Right lobe of liver (tissue), 6 donors: ENCODE measurements around the gene RBBP8. TPM values are rescaled to one million over a fixed set of nuclear protein-coding genes. Genes with fewer than 3 reads are reported as not detected.

Source experiments
- ATAC-seq, 4 donors: fragments of 200-7000 bp; cut with Tn5 transposase; one replicate each; pipeline ENCODE4 v1.9.1; 2020; ENCODE audit warnings: mild to moderate bottlenecking in 4 of 4, moderate library complexity in 4 of 4
- DNase-seq, 3 donors: peaks; one replicate each; pipeline ENCODE4 v3.0.0-alpha.2; 2020
- H3K27ac ChIP-seq, 3 donors: fragments of 200-600 bp; one replicate each; pipeline ENCODE4 v1.8.0; 2022
- H3K27me3 ChIP-seq, 2 donors: fragments of 200-600 bp; one replicate each; pipeline ENCODE4 v1.8.0; 2022
- H3K36me3 ChIP-seq, 4 donors: fragments of 200-600 bp; sonication (generic) in 1 of 4; one replicate each; pipeline versions ENCODE4 v1.5.1 to v1.8.0; 2017 to 2022; ENCODE audit warnings: control low read depth in 1 of 4
- H3K4me1 ChIP-seq, 4 donors: fragments of 200-600 bp; sonication (generic) in 1 of 4; one replicate each; pipeline versions ENCODE4 v1.5.1 to v1.8.0; 2017 to 2022; ENCODE audit warnings: control low read depth in 1 of 4
- H3K4me3 ChIP-seq, 3 donors: fragments of 200-600 bp; one replicate each; pipeline ENCODE4 v1.8.0; 2022
- H3K9me3 ChIP-seq, 4 donors: fragments of 200-600 bp; sonication (generic) in 1 of 4; one replicate each; pipeline versions ENCODE4 v1.5.1 to v1.8.0; 2017 to 2022; ENCODE audit warnings: control low read depth in 1 of 4
- POLR2A ChIP-seq: fragments of 450-650 bp; IDR thresholded peaks from one replicate; pipeline ENCODE4 v1.6.1; 2017; ENCODE audit warnings: antibody characterized with exemption, mild to moderate bottlenecking
- WGBS: methylation state at CpG from one replicate; pipeline ENCODE4 v1.1.6; 2018; ENCODE audit warnings: low coverage, low lambda C conversion rate; ENCODE audit not compliant: insufficient coverage; ENCODE audit errors: missing lambda C conversion rate; 5-methylcytosine and 5-hydroxymethylcytosine counted together
- intact Hi-C, 2 donors: fragments of 100-400 bp; cut with DNase I; formaldehyde crosslinking; loops; one replicate each; pipeline versions ENCODE4 v1.11.2 to v1.14.1; 2022
- total RNA-seq, 6 experiments: library from RNA; depleted of rRNA in 2 of 6; stranded (reverse); fragments of >200 nt in 2 of 6; fragmentation: NEBNext Ultra II Directional in 3 of 6; extraction: Animal tissue kit (Norgen Biotek cat#: 25700) in 3 of 6; gene quantifications; one replicate each; pipeline versions ENCODE4 v1.1.0 to v1.2.4, GENCODE V29; 2016 to 2023
- TF ChIP-seq, protein P1 (sequence below), 4 donors: fragments of 200-600 bp in 3 of 4; fragments of 450-650 bp in 1 of 4; IDR thresholded peaks; one replicate each; pipeline versions ENCODE4 v1.5.1 to v1.8.0; 2016 to 2022; ENCODE audit warnings: antibody characterized with exemption in 4 of 4, mild to moderate bottlenecking in 2 of 4
- donor health status: DM: no; HTN: yes; CAD: no.
- donor health status: DM: no; HTN: no; CAD: no.
- donor health status: DM: no; HTN: no; CAD: no.
- donor health status: DM: no; HTN: yes; CAD: no.
- donor health status: DM: no; HTN: yes; CAD: no.

Gene RBBP8
- total RNA-seq, 6 experiments from 2014 or later = 8.3 to 24.9 (median 12.4) TPM

DNA sequence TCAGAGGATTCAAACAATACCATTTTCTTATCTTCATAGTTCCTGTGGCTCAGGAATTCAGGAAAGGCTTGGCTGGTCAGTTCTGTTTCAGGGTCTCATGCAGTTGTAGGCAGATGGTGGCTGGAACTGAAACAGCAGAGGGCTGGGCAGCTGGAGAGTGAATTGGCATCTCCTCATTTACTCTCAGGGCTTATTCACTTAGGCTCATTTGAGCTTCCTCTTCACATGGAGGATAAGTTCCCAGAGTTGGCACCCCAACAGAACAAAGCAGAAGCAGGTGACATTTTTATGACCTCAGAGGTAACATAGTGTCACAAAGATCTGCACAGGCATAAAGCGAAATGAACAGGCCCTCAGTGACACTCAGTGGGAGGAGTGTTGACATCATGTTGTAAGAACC lies 66.1 kb downstream of the RBBP8 start:
- no peak overlapping the region for H3K27ac ChIP-seq
- peaks cover 0 to 10% (median 2%) of the 10 kb centered on the region in 4 donors for H3K4me1 ChIP-seq
- intact Hi-C loops = no loop called here
- no peaks in the 10 kb centered on the region for H3K9me3 ChIP-seq
- ATAC-seq (peak; percentile 30 to 61 (median 51)), DNase-seq (no peak)
- no peak for TF ChIP-seq POLR2A
- TF ChIP-seq, protein P1, sequence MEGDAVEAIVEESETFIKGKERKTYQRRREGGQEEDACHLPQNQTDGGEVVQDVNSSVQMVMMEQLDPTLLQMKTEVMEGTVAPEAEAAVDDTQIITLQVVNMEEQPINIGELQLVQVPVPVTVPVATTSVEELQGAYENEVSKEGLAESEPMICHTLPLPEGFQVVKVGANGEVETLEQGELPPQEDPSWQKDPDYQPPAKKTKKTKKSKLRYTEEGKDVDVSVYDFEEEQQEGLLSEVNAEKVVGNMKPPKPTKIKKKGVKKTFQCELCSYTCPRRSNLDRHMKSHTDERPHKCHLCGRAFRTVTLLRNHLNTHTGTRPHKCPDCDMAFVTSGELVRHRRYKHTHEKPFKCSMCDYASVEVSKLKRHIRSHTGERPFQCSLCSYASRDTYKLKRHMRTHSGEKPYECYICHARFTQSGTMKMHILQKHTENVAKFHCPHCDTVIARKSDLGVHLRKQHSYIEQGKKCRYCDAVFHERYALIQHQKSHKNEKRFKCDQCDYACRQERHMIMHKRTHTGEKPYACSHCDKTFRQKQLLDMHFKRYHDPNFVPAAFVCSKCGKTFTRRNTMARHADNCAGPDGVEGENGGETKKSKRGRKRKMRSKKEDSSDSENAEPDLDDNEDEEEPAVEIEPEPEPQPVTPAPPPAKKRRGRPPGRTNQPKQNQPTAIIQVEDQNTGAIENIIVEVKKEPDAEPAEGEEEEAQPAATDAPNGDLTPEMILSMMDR (IDR thresholded peaks at IDR 0.05) = no peak
- 89% methylated on average over 1 of the region's 1 CpG for WGBS
- H3K27me3 ChIP-seq = no peaks in the 10 kb centered on the region
- no peak overlapping the region for H3K4me3 ChIP-seq
- H3K36me3 ChIP-seq = peaks cover 0 to 3% (median 0%) of the 10 kb centered on the region in 4 donors

DNA sequence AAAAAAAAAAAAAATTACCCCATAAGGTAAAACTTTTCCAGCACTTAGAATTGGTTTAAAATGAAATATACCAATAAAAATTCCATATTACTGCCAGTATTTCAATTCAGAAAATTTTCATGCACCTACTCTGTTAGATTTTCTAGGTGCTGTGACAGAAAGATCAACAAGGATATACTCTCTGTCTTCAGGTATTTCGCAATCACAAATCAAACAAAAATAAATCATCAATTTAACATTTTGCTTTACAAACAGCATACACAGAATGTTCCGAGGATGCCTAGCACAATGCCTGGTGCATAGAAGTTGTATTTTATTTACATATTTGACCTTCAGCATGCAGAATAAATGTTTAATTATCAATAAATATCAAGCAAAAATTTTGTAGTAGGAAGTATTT lies 66.5 kb downstream of the RBBP8 start:
- Histone ChIP-seq H3K4me3 (no peak overlapping the region), H3K27ac (no peak overlapping the region)

DNA sequence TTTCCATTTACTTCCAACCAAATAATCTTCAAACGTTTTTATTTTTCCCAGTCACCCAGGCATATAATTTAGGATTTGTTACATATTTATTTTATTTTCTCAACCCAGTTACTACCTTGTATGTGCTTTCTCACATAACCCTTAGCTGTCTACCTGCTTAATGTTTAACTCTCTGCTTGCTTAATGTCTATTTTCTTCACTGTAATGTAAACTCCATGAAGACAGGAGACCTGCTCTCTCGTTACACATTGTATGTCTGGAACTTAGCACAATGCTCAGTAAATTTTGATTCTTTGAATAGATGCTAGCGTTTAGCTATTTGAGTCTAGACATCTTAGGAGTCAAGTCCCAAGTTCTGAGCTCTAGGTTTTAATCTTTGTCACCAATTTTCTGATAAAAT lies 70.2 kb downstream of the RBBP8 start:
- intact Hi-C loops = no loop called here
- Histone ChIP-seq H3K27me3 (no peaks in the 10 kb centered on the region), H3K27ac (no peak overlapping the region), H3K9me3 (no peaks in the 10 kb centered on the region), H3K4me3 (no peak overlapping the region), H3K4me1 (peaks cover 0 to 10% (median 2%) of the 10 kb centered on the region in 4 donors), H3K36me3 (peaks cover 0 to 3% (median under 1%) of the 10 kb centered on the region in 4 donors)
- no peak for TF ChIP-seq POLR2A
- no peak for ATAC-seq
- 55% methylated on average over 3 of the region's 3 CpGs for WGBS
- DNase-seq = no peak

More for the DNA sequence above, 66.5 kb downstream of the RBBP8 start:
- no peak for DNase-seq
- TF ChIP-seq, protein P1 (IDR thresholded peaks at IDR 0.05) = no peak
- TF ChIP-seq POLR2A = no peak
- H3K36me3 ChIP-seq = peaks cover 0 to 3% (median 0%) of the 10 kb centered on the region in 4 donors
- ATAC-seq = peak in 3 of 4 donors; percentile 57 to 72 (median 66)
- H3K9me3 ChIP-seq = no peaks in the 10 kb centered on the region
- H3K27me3 ChIP-seq = no peaks in the 10 kb centered on the region
- intact Hi-C loops = no loop called here
- WGBS = 47% methylated on average over 2 of the region's 2 CpGs
- peaks cover 0 to 10% (median 2%) of the 10 kb centered on the region in 4 donors for H3K4me1 ChIP-seq

DNA sequence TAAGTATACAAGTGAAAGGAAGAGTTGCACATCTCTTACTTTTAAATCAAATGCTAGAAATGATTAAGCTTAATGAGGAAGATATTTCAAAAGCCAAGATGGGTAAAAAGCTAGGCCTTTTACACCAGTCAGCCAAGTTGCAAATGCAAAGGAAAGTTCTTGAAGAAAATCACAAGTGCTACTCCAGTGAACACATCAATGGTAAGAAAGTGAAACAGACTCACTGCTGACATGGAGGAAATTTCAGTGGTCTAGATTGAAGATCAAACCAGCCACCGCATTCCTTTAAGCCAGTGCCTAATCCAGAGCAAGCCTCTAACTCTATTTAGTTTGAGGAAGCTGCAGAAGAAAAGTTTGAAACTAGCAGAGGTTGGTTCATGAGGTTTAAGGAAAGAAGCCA lies 79.1 kb downstream of the RBBP8 start:
- H3K27me3 ChIP-seq = no peaks in the 10 kb centered on the region
- ATAC-seq = no peak
- 100% methylated on average over 1 of the region's 1 CpG for WGBS

DNA sequence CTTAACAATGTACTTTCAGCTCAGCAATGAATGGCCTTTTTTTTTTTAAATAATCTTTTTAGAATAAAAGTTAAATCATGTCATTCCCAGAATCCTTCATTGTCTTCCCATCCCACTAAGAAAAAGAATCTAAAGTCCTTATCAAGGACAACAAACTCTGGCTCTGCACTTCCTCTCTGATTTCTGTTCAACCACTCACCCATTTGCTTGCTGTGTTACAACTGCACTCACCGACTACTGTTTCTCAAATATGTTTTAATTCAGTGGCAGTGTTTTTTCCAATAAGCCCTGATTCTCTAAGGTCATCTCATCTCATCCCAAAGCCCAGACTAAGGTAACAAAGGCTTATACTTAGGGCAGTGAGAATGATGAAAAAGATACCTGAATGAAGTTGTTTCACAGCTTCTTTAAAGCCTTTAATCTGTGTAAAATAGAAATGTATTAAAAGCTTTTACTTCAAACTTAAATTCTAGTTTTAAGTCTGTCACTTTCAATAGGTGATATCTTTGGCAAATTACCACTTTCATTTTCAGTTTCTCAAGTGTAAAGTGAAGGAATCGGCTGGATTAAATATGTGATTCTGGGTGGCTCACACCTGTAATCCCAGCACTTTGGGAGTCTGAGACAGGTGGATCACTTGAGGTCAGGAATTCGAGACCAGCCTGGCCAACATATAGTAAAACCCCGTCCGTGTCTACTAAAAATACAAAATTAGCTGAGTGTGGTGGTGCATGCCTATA lies 87.6 kb downstream of the RBBP8 start:
- TF ChIP-seq POLR2A = no peak
- TF ChIP-seq, protein P1 (IDR thresholded peaks at IDR 0.05) = no peak
- DNase-seq = no peak
- Histone ChIP-seq H3K9me3 (no peaks in the 10 kb centered on the region), H3K36me3 (peaks cover 0 to 6% (median 0%) of the 10 kb centered on the region in 4 donors), H3K27me3 (no peaks in the 10 kb centered on the region), H3K4me3 (peak overlapping the region in 1 of 3 donors; percentile 32), H3K4me1 (peaks cover 0 to 13% (median 1%) of the 10 kb centered on the region in 4 donors), H3K27ac (no peak overlapping the region)
- ATAC-seq = peak in 3 of 4 donors; percentile 30 to 59 (median 42)
- intact Hi-C loops = no loop called here
- 43% methylated on average over 5 of the region's 5 CpGs for WGBS

More for the DNA sequence above, 79.1 kb downstream of the RBBP8 start:
- H3K36me3 ChIP-seq = no peaks in the 10 kb centered on the region
- H3K4me3 ChIP-seq = no peak overlapping the region
- no peak for DNase-seq
- H3K27ac ChIP-seq = no peak overlapping the region
- no peak for TF ChIP-seq POLR2A
- TF ChIP-seq, protein P1 (IDR thresholded peaks at IDR 0.05) = no peak
- H3K4me1 ChIP-seq = no peaks in the 10 kb centered on the region
- intact Hi-C loops = no loop called here
- no peaks in the 10 kb centered on the region for H3K9me3 ChIP-seq
